Sigmoid colon (tissue), 4 donors: Measurements from ENCODE around the gene TMEM185A.
"Not testable (repeated sequence)": the region's sequence is repeated elsewhere in the genome, so short reads cannot be mapped to it uniquely, and the experiment has no call there.

Experiments
- EP300 ChIP-seq, 4 donors: sonication (generic); formaldehyde crosslinking; IDR thresholded peaks; one replicate each; pipeline ENCODE4 v1.6.1; 2017; ENCODE audit warnings: antibody characterized with exemption in 4 of 4
- POLR2A ChIP-seq, 2 donors: fragments of 450-650 bp; IDR thresholded peaks; one replicate each; pipeline ENCODE4 v1.6.1; 2016; ENCODE audit warnings: antibody characterized with exemption in 2 of 2, mild to moderate bottlenecking in 2 of 2, moderate library complexity in 2 of 2
- POLR2AphosphoS5 ChIP-seq, 4 donors: sonication (generic); formaldehyde crosslinking; IDR thresholded peaks; one replicate each; pipeline ENCODE4 v1.6.1; 2017; ENCODE audit warnings: antibody characterized with exemption in 4 of 4
- TF ChIP-seq, protein P1 (sequence below), 4 experiments: fragments of 450-650 bp in 3 of 4; fragments of 200-600 bp in 1 of 4; IDR thresholded peaks; one replicate each; pipeline ENCODE4 v1.5.1; 2016 to 2019; ENCODE audit warnings: antibody characterized with exemption in 4 of 4, mild to moderate bottlenecking in 3 of 4, moderate library complexity in 2 of 4

DNA sequence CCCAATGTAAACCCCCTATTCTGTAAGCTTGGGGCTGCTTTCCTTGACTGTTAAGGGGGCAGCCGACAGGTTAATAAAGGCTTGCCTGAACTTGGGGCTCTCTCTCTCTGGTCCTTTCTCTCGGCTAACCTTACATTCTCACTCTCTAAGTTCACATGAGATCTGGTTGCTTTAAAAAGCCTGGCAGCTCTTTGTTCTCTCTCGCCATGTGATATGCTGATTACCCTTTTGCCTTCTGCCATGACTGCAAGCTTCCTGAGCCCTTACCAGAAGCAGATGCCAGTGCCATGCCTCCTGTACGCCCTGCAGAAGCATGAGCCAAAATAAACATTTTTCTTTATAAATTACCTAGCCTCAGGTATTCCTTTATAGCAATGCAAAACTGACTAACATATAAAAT is 76.3 kb downstream of the TMEM185A start:
- TF ChIP-seq, protein P1, sequence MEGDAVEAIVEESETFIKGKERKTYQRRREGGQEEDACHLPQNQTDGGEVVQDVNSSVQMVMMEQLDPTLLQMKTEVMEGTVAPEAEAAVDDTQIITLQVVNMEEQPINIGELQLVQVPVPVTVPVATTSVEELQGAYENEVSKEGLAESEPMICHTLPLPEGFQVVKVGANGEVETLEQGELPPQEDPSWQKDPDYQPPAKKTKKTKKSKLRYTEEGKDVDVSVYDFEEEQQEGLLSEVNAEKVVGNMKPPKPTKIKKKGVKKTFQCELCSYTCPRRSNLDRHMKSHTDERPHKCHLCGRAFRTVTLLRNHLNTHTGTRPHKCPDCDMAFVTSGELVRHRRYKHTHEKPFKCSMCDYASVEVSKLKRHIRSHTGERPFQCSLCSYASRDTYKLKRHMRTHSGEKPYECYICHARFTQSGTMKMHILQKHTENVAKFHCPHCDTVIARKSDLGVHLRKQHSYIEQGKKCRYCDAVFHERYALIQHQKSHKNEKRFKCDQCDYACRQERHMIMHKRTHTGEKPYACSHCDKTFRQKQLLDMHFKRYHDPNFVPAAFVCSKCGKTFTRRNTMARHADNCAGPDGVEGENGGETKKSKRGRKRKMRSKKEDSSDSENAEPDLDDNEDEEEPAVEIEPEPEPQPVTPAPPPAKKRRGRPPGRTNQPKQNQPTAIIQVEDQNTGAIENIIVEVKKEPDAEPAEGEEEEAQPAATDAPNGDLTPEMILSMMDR (IDR thresholded peaks at IDR 0.05), result not testable (repeated sequence)
- TF ChIP-seq POLR2AphosphoS5, POLR2A, EP300 (IDR thresholded peaks at IDR 0.05): not testable (repeated sequence)
